Prostate gland (tissue), 2 donors: Measurements from ENCODE around the gene HGFAC.

ENCODE experiments used
- CTCF ChIP-seq, 4 experiments: fragments of 200-600 bp in 2 of 4; fragments of 450-650 bp in 2 of 4; sonication (generic) in 2 of 4; IDR thresholded peaks; 1 replicate in 3 of 4; 2 replicates in 1 of 4; pipeline ENCODE4 v1.5.1; 2016 to 2019; ENCODE audit warnings: antibody characterized with exemption in 4 of 4, mild to moderate bottlenecking in 2 of 4, moderate library complexity in 2 of 4
- POLR2AphosphoS5 ChIP-seq: sonication (generic); formaldehyde crosslinking; IDR thresholded peaks from one replicate; pipeline ENCODE4 v1.6.1; 2017; ENCODE audit warnings: antibody characterized with exemption

- TF ChIP-seq POLR2AphosphoS5 (no peak), CTCF (IDR thresholded peaks at IDR 0.05) (peak; percentile 98 to 99 (median 99))
Observed at GRCh38 chr4:3442959-3443749, 1.4 kb downstream of the HGFAC start.
